HG03432 (cell line): ENCODE measurements around the gene NINL.
"Not testable (repeated sequence)": the region's sequence is repeated elsewhere in the genome, so short reads cannot be mapped to it uniquely, and the experiment has no call there.

Experiments used
- ATAC-seq: cut with Tn5 transposase; IDR thresholded peaks from one replicate; pipeline ENCODE4 v1.9.1; 2021; ENCODE audit warnings: mild to moderate bottlenecking, moderate library complexity; ENCODE audit not compliant: unreplicated experiment

Gene NINL

DNA sequence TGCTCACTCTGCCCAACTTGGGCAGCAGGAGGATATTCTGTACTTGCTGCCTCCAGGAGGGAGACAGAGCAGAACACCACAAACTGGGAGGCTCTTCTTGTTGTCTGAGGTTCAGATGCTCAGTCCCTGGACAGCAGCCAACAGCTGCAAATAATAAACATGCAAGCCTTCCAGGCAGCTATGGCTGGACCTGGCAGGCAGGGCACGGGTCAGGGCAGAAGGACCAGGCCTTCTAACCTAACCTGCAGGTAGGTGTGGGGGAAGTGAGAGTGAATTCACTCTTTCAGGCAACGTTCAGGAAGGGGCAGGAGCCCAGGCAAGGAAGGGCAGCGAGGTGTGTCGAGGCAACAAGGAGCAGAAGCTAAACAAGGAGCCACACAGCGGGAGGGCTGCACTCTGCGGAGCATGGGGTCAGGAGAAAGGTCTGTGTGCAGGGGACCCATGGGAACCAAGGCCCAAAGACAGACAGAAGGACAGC is 31.5 kb downstream of the NINL start:
- ATAC-seq: no peak

DNA sequence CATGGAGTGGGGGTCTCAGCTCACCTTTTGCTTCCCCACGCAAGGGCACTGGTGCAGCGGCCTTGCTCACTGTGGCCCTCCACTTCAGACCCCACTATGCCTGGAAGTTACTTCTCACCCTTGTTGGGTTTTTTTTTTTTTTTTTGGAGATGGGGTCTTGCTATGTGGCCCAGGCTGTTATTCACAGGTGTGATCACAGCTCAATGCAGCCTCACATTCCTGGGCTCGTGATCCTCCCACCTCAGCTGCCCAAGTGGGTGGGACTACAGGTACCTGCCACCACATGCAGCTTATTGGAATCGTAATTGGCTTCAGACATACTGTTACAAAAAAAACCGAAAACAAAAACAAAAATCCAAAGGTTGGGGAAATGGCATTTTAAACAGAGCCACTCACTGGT is 32.4 kb downstream of the NINL start:
- ATAC-seq: no peak

DNA sequence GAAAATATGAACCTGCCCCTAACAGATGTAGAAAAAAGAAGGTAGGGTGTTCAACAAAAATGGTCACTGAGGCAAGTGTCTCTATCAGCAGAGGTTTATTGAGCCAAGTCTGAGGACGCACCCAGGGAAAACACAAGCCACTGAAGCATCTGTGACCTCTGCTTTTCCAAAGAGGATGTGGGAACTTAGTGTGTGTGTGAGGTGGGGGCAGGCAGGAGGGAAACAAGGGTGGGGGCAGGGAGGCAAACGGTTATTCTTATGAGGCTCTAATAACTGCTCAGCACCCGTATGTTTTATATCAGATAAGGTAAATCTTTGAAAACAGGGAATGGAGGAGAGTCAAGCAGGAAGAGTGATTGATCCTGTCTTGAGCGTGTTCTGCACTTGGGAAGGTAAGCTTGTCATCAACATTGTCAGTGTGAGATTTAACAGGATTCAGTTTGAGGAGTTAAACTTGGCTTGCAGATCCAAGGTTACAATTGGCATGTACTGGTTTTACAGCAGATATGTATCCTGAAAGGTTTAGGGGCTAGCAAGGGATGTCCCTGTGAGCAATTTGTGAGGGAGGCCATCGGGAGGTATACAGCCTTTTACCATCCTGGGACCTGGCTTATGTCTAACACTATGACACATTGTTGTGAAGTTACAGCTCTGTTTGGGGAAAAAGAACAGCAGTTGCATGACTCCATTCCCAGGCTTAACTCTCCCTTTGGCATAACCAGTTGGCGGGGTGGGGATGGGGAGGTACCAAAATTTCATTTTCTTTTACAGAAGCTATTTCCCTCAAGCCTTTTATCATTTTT is 33.7 kb downstream of the NINL start:
- no peak for ATAC-seq

DNA sequence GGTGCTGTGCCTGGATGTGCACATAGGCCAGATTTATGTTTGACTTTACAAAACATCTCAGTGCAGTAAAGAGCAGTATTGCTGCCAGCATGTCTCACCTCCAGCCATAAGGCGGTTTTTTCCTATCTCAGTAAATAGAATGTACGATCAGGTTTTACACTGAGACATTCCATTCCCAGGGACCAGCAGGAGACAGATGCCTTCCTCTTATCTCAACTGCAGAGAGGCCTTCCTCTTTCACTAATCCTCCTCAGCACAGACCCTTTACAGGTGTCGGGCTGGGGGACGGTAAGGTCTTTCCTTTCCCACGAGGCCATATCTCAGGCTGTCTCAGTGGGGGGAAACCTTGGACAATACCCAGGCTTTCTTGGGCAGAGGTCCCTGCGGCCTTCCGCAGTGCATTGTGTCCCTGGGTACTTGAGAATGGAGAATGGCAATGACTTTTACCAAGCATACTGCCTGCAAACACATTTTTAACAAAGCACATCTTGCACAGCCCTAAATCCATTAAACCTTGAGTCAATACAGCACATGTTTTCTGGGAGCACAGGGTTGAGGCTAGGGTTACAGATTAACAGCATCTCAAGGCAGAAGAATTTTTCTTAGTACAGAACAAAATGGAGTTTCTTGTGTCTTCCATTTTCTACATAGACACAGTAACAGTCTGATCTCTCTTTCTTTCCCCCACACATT is 34.5 kb downstream of the NINL start:
- not testable (repeated sequence) for ATAC-seq

DNA sequence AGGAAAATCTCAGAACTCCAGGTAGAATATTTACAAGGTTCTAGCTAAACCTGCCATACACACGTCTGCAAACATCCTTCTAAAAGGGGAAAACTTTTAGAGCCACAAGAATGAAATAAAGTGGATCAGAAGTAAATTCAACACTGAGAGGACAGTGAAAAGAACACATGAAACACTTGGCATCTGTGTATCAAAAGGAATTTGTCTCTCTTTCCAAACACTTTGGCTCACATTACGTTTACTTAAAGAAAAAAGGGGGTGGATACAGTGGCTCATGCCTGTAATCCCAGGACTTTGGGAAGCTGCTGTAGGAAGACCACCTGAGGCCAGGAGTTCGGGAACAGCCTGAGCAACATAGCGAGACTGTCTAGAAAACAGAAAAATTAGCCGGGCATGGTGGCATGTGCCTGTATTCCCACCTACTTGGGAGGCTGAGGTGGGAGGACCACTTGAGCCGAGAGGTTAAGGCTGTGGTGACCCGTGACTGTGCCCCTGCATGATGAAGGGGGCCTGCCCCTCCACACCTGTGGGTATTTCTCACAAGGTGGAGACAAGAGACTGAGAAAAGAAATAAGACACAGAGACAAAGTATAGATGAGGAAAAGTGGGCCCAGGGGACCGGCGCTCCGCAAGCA is 35.4 kb downstream of the NINL start:
- ATAC-seq: no peak

DNA sequence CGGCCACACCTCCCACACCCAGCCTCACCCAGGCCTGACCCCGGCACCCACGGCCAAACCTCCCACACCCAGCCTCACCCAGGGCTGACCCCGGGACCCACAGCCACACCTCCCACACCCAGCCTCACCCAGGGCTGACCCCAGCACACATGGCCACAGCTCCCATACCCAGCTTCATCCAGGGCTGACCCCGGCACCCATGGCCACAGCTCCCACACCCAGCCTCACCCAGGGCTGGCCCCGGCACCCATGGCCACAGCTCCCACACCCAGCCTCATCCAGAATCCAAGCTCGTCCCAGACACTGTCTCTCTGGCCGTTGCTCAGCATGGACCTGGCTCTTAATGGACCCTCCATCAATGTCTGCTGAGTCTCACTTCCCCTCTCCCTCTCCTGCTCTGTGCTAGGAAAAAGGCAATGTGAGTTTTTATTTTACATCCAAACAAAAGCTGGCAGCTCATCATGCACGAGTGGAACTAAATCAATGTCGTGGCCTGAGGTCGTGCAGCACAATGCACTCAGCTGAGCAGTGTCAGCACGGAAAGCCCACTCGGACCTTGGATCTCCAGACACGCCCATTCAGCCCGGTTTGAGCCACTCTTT is 36.1 kb downstream of the NINL start:
- ATAC-seq: no peak

DNA sequence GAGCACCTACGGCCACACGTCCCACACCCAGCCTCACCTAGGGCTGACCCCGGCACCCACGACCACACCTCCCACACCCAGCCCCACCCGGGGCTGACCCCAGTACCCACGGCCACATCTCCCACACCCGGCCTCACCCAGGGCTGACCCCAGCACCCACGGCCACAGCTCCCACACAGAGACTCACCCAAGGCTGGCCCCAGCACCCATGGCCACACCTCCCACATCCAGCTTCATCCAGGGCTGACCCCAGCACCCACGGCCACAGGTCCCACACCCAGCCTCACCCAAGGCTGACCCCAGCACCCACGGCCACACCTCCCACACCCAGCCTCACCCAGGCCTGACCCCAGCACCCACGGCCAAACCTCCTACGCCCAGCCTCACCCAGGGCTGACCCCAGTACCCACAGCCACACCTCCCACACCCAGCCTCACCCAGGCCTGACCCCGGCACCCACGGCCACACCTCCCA is 36.7 kb downstream of the NINL start:
- no peak for ATAC-seq

DNA sequence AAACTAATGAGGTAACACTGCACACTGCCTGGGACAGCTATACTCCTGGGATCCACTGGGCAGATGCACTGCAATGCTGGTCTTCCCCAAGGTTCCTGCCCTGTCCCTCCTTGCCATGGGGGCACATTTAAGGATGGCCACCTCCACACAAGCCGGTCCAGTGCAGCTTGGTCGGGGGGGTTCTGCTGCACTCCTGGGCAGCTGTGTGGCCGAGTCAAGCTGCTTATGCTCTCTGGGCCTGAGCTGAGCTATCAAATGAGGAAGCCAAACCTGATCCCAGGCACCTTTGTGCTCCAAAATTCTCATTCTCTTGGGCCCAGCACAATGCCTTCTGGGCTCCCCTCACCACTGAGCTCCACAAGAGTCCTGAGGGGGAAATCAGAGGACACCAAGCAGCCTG is 37.3 kb downstream of the NINL start:
- ATAC-seq: no peak

DNA sequence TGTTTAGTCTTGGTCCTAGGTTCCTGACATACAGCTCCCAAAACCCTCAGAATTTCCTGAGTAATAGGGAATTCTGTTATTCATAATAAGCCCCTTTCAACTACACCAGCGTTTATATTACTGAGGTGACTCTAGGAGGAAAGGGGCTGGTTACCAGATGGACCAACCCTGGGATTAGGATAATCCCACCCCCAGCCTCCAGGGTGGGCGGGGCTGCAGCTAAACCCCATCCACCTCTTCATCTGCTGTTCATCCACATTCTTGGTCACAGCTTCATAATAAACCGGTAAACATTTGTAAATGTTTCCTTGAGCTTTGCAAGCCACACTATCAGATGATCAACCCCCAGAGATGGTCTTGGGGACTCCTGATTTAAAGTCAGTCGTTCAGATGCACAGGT is 38.3 kb downstream of the NINL start:
- no peak for ATAC-seq

DNA sequence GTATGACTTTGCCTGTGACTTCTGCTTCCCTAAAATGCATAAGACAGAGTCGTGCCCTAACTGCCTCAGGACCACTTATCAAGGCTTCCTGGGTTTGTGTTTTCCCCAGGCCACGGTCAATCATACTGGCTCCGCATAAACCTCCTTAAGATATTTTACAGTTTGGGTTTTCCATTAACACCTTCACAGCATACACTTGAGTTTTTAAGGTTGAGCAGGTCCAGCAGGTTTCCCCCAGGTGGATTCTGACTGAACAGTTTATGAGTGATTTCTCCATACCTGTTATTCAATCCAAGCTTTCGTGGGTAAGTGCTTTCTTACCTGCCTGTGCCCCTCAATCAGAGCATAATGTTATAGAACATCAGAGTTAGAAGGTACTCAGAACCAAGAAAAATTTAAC is 39.3 kb downstream of the NINL start:
- ATAC-seq: no peak

DNA sequence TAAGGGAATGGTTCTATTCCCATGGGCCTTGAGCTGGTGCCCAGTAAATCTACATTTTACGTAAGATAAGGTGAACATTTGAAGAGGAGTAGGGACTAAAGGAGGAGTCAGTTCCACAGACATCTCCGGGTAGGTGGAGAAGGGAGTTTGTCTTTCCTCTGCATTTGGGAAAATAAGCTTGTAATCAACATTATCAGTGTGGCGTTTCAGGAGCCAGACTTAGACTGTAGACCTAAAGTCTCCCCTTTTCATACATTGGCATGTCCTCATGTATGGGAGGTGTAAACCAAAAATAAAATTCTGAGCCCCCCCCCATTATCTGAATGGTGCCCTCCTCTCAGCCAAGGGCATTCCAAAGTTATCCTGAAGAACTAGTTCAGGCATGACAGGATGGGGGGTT is 40.2 kb downstream of the NINL start:
- ATAC-seq: no peak

DNA sequence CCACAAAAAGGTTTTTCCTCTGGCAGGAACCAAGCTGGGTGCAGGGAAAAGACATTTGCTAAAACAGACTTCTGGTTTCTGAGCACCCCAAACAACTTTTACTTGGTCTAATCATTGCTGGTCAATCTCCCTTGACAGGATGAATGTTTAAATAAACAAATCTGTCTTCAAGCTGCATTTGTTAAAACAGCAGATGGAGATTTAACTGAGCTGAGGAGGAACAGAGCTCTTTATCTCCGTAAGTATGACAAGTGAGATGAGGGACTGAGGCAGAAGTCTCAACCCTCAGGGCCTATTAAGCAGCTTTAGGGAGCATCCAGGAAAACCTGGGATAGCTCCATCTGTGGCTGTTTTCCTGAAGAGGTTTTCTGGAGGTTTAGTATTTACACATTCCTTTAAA is 40.6 kb downstream of the NINL start:
- no peak for ATAC-seq

DNA sequence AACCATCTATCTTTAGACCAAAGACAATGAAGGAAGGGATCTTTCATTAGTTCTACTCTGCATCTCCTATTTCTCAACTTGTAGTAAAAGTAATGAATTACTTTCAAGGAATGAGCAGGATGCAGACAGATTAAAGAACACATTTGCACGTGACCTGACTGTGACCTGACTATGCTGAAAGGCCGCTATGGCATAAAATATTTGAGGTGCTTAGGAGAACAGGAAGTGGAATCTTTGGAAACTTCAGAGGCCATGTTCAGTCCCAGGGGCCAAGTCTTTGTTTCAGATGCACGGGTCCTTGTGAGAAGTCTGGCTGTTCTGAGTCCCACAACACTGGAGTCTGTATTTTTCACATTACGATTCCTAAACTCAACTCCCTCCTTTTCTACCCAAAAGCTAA is 41.0 kb downstream of the NINL start:
- ATAC-seq: no peak

DNA sequence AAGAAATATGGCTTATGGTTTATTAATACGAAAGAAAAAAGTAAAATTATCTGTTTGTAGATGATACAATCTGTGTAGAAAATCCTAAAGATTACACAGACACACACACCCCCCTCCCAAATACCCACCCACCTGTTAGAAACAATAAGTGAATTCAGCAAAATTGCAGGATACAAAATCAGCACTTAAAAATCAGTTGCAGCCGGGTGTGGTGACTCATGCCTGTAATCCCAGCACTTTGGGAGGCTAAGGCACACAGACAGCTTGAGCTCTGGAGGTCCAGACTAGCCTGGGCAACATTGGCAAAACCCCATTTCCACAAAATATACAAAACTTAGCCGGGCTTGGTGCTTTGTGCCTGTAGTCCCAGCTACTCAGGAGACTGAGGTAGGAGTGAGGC is 42.3 kb downstream of the NINL start:
- no peak for ATAC-seq

DNA sequence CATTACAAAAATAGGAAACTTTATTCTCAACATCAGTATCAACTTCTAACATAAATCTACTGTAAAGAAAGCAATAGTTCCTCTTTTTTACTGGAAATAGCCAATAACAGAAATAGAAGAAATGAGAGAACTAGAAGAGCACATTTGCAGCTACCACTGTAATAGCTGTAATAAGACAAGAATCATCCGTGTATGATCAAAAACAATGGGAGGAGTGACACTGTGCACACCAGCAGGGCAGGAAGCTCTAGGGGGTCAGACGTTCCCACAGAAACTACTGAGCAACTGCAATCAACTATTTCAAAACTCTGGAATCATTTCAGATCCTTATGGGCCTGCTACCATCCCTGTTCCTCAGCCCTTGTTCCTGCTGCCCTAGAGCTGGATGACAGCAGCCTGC is 43.7 kb downstream of the NINL start:
- no peak for ATAC-seq

DNA sequence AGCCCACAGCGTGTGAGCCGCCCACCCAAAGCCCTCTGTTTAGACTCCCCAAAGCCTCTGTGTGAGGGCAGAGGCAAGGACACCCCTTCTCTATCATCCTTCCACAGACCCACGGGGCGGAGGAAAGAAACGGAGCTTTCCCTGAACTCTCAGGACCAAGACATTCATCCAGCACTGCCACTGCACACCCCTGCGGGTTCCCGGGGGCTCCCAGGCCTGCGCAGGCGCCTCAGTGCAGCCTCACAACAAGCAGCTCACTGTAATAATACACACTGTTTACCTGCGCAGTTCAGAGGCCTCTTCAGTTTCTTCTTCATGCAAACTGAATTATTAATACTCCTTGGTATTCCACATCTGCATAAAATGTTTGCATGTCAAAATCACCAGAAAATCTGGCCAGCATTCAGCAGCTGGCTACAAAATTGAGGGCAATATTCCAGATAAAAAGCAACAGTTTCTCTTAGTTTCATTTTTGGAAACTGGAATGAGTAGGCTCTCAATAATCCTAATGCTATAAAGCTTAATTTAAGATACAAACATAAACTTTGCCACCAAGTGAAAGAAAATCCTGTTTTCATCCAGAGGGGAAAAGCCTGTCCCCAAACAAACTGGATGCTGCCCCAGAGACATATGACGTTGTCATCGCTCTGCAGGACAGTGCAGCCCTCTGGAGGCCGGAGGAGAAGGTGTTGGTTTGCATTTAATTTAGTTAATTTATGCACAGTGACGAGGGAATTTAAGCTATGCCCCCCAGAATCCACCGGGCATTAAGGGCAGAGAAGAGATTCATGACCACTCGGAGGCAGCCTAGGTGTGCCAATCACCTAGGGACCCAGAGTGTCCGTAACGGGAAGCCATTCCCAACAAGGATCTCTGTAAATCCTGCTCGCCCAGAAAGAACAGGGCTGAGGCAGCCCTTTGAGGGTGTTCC is 45.3 kb downstream of the NINL start:
- no peak for ATAC-seq

DNA sequence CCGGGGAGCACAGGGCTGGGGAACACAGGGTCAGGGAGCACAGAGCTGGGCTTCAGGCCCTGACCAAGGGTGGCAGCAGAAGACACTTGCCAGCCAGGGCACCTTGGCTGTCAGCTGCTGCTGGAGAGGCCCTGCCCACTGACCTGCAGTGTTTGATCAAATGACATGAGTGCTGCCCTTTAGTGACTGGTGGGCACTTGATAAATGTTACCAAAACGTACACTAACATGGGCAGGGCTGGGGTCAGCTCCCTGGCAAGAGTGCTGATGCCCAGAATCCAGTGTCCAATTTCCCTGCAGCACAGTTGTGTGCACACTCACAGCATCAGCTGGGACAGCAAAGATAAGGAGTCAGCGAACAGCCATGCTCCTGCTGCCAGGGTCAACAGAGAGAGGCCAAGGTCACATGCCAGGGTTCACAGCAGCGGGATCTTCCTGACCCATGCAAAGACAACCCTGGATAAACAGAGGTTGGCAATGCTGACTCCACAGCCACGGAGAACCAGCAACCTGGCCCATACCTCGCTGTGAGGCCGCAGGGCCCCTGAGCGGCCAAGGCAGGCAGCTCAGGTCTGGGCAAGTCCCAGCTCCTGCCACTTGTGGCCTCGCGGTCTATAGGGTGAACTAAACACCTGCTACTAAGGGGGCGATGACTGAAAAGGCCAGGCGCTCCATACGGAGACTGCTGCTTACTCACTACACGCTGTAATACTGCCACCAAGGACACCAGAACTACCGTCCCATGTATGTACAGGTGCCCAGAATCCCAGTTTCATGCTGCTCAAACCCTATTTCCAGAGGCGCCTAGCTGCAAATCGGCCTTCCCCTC is 46.3 kb downstream of the NINL start:
- no peak for ATAC-seq

DNA sequence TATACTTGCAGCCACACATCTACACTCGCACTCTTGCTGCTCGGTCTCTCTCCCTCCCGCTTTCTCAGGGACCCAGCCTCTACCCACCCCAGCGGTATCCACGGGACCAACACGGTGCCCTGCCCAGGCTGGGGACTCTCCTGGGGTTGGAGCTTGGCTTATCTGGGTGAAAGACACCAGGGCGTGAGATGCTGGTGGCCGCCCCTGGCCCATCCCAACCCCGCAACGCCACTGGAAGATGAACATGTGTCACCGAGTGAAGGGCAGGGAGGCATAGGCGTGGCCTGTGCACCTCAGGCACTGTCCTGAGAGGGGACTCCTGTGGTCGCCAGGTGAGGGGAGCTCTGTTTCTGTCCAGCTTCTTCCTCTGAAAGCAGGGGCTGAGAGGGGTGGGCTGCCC is 47.4 kb downstream of the NINL start:
- no peak for ATAC-seq

DNA sequence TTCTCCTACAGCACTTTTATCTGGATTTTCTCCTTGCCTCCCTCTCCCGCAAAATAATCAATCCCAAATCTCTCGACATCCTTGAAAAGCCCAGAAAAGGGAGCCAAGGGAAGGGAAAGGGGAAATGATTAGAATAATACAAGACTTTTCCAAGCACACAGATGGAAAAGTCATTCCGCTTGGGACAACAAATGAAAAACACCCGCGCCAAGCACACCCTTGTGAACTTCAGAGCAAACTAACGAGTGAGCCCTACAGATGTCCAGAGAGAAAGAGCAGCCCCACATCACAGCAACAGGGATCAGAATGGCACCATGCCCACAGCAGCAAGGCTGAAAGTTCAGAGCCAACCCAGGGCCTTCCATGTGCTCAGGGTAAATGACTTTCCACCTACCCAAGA is 49.6 kb downstream of the NINL start:
- ATAC-seq: no peak

DNA sequence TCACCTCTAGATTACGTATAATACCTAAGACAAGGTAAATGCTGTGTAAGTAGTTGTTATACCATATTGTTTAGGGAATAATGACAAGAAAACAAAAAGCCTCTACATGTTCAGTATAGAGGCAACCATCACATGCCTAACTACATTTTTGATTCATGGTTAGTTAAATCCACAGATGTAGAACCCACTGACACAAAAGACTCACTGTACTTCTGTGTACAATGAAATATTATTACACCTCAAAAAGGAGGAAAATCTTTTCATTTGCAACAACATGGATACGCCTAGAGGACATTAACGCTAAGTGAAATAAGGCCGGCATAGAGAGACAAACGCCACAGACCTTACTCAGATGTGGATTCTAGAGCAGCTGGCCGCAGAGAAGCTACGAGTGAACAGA is 50.5 kb downstream of the NINL start:
- ATAC-seq: no peak
